Astrocyte of the cerebellum (primary cell): ENCODE results near the gene MFF.

Experiments
- DNase-seq: peaks from one replicate; pipeline ENCODE4 v3.0.0-alpha.2; 2011; ENCODE audit warnings: low read depth
- H3K4me3 ChIP-seq: 2 replicates; pipeline ENCODE4 v1.5.1; 2011; ENCODE audit warnings: mild to moderate bottlenecking, low read depth, low read length, moderate library complexity
- CTCF ChIP-seq: IDR thresholded peaks from 2 replicates; pipeline ENCODE4 v1.5.1; 2012; ENCODE audit warnings: low read length, low read depth, moderate library complexity, mild to moderate bottlenecking; ENCODE audit errors: missing control alignments
- in situ Hi-C: cut with HindIII; loops from 2 replicates; pipeline ENCODE4 v1.10.0; 2017; ENCODE audit warnings: low sequenced_read_pairs

Gene MFF

GRCh38 chr2:227389661-227390060 is 64.6 kb downstream of the MFF start:
- in situ Hi-C loops = no loop called here
- H3K4me3 ChIP-seq = no peak overlapping the region
- TF ChIP-seq CTCF = no peak
- no peak for DNase-seq

GRCh38 chr2:227390468-227391256 is 65.6 kb downstream of the MFF start:
- H3K4me3 ChIP-seq = no peak overlapping the region
- no peak for TF ChIP-seq CTCF
- in situ Hi-C loops = no loop called here
- DNase-seq = no peak

GRCh38 chr2:227394401-227394800 is 69.3 kb downstream of the MFF start:
- no peak overlapping the region for H3K4me3 ChIP-seq
- in situ Hi-C loops = no loop called here
- DNase-seq = no peak
- TF ChIP-seq CTCF = no peak

GRCh38 chr2:227395556-227395955 is 70.5 kb downstream of the MFF start:
- DNase-seq = no peak
- in situ Hi-C loops = no loop called here

GRCh38 chr2:227397562-227397961 is 72.5 kb downstream of the MFF start:
- H3K4me3 ChIP-seq = no peak overlapping the region
- in situ Hi-C loops = no loop called here
- no peak for TF ChIP-seq CTCF
- no peak for DNase-seq

More at GRCh38 chr2:227395556-227395955, 70.5 kb downstream of the MFF start:
- H3K4me3 ChIP-seq = no peak overlapping the region
- no peak for TF ChIP-seq CTCF

GRCh38 chr2:227398684-227399670 is 73.9 kb downstream of the MFF start:
- no peak for TF ChIP-seq CTCF
- no peak for DNase-seq
- in situ Hi-C loops = no loop called here
- H3K4me3 ChIP-seq = no peak overlapping the region
